COLO668 (cell line): ENCODE data around the gene DCP1B.

Experiments
- DNase-seq: peaks from one replicate; lab custom pipeline; 2025; ENCODE audit not compliant: unreplicated experiment; lab: John Stamatoyannopoulos, UW

Gene DCP1B

DNA sequence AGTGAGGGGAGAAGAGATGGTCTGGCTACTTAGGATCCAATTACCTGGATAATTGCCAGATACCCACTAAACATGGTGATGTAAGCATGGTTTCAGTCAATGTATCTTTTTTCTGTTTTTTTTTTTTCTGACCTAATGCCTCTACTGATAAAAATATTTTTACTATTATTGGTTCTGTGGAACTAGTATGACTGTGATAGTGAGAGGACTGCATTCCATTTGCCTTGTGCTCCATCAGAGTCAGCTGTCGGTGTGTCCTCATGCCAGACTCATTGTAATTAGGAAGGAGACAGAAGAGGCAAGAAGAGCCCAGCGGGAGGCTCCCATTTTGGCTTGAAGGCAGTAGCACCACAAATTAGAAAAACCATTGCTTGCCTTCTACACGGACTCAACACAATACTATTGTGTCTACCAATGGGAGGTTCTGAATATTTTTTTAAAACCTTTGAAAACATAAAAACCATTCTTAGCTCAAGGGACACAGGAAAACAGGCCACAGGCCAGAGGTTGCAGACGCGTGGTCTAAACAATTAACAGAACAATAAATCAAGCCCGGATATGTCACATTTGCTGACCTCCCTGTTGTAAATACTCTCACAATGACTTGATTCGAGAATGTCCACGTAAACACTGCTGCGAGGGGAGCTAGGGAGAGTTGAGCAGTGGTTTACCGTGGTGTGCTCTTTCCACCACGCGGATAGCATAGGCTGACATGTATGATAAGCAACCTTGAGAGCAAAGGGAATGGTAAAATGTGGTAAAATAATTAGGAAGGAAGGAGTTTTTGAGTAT is 13.5 kb upstream of the DCP1B start:
- DNase-seq = no peak

DNA sequence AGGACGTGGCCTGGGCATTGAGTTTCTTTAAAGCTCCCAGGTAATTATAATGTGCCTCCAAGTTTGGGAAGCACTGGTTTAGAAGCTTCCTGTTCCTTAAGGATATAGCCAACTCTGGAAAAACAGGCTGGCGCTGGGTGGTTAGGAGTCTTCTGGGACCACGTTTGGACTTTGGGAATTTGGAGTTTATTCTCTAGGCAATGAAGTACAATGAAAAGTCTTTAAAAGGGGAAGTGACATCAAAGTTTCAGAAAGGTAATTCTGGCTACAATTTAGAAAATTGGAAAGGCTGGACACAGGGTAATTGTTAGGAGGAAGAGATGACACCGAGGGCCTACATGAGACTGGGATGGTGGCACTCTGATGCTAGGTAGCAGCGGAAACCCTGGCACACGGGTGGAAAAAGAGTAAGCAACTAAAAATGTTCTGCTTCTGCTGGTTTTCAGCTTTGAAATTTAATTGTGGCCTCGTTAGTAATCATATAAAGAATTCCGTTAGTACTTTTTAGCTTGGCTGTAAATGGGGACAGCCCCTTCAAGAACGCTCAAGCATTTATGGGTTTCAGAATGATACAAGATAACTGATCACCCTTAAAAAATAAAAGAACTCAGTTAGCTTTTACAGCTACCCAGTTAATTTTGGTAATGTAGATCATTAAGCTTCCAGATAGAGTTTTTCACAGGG is 12.7 kb upstream of the DCP1B start:
- DNase-seq = no peak

DNA sequence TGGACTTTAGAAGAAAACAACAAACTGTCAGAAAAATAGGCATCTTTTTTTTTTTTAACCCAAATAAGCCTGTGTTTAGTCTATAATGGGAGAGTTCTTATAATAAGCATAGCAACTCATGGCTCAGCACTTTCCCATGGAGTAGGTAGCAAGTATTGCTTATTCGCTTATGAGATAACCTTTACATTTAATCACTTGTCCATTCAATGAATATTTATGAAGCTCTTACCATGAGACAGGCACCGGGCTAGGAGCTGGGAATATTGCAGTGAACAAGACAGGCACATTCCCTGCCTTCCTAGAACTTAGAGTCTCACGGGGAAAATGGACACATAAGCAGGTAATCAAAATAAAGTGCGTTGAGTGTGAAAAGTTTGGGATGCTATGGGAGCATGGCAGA is 10.0 kb upstream of the DCP1B start:
- DNase-seq = no peak

DNA sequence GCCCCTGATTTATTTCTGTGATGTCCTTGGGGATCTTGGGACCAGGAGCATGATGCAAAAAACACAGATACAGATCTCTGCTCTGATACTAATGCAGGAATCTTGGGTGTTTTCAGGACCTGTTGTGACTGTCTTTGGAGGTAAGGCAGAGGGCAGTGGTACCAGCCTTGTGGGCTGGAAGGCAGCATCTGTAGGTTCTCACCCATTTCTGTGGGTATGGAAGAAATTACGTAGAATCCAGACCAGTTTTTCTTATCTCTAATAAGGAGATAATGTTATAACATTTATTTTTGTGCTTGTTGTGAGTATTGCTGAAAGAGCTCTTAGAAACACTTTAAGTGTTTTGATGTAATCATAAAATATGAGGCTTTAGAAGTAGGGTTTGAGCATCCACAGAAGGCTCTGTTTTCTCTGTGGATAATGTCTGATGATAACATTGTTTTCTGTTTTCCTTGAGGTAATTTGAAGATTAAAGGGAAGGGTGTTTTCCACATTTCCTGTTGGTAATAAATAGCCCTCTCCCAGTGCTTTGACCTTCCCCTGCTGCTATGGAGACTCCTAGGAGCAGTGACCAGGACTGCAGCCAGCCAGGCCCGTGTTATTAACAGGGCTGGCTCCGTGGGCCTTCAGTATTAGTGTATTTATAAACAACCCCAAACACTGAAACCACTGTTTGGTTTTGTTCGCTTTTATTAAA is 9.4 kb upstream of the DCP1B start:
- no peak for DNase-seq

DNA sequence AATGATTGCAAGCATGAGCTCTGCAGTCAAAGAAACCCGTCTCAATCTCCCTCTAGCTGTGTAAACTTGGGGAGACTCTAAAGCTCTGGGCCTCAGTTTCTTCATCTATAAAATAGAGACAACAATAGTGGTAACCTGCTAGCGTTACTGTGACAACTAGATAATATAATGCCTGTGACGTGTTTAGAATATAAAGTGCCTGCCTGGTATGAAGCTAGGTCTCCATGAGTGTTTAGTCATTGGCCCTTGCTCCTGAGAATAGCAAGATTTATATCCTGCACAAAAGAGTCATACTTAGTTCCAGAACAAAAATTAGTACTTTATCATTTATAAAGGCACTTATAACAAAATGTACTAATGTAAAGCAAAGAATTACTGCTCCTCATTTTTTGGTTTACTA is 8.8 kb upstream of the DCP1B start:
- DNase-seq = no peak

DNA sequence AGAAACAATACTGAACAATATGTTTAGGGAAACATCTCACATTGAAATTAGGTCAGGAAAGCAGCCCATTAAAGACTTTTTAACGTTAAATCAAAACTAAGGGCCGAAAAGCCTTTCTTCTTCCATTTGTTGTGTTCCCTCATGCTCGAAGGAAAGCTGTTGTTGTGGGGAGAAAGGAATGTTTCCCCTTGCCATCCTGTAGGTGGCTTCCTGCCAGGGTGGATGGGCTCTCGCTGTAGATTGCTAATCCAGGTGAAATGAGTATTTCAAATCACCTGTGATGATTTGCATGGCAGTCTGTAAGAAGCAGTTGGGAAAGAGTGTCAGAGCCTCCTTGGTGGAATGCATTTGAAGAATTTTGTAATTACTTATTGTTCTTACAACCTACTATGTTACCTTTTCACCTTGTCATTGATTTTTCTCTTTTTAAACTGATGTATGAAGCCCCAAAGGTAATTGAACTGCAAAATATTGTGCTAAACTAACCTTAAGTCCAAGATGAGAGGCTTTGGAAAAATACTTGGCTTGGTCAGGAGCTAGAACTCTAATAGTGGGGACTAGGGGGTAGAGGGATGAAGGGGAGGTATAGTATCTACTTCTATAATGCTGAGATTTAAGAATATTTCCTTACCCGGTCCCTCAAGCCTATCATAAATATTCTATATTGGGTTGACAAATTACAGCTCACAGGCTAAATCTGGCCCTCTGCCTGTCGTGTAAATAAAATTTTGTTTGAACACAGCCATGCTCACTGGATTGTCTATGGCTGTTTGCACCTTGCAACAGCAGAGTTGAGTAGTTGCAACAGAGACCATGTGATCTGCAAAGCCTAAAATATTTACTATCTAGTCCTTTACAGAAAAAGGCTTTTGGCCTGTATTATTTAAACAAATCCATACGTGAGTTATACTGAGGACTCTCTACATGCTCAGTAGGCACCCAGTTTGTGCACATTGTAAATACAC is 7.7 kb upstream of the DCP1B start:
- no peak for DNase-seq

DNA sequence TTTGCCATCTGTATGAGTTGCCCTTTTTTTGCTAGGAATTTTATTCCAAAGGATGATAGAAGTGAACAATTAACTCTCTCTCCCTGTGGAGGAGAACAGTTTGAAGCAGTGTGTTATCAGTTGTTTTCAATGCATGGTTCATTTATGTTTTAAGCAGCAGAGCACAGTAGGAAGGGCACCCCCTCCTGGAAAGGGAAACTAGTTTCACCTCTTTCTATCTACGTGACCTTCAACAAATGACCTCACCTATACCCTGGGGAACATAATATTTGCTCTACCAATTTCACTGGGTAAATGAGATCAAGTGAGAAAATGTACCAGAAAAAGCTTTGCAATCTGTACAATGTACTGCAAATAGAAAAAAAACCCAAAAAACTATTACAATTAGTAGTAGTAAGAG is 5.4 kb upstream of the DCP1B start:
- no peak for DNase-seq

DNA sequence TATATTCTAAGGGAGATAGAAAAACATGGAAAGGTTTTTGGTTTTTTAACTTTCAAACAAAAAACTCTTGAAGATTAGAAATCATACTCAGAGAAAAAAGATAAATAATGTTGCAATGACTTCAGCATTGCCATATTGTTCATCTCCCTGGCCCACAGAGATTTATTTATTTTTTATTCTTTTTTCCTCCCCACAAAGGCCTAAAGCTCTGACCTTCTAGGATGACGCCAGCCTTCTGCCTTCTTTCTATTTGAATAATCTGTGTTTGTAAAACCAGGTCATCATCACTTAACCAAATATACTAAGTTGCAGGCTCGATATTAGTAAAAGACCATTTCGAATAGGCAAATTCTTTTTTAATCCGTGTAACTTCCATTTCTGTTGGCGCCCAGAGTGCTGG is 4.4 kb upstream of the DCP1B start:
- DNase-seq = no peak

DNA sequence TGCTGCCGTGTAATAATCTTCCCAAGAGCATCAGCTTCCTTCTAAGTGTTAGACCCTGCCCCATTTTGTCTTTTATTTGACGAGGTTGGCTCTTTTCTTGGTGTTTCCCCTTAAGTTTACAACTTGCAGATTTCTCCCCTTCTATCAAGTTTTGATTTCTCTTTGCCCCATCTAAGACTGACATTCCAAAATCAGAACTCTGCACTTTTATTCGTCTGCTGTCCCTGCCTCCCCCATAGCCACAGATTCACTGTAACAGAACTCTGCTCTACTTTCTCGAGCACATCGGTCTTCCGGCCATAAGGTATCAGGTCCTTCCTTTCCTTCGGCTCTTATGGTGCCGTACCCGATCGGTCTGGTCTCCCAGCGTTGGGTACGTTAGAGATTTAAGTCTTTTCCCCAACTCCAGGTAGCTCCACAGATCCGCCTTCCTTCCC is 563 bp downstream of the DCP1B start:
- no peak for DNase-seq

DNA sequence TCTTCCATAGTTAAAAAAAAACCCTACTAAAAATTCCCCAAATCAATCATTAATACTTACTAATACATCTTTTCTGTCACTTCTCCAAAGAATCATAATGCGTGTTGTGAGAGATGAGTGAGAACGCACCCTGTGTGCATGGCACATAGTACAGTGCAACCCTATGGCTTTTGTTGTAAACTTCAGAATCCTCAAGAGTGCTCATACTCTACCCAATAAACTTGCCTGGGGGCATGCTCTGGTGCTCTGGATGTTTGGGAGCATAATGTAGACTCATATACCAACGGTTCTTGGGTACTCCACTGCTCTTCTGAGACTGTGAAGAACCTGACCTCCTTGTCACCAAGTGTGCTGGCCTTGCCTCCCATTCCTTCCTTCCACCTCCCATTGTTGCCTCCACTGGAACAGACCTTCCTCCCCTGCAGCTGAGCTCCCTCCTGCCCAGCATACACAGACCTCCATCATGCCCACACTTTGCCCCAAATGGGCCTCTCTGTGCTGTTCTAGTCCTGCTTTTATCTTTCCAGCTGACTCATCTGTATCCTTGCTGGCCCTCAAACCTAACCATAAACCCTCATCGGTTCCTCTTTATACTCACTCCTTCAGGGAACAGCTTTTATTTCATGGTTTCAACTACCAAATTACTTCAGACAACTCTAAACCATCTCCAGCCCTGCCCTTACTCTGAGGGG is 8.9 kb downstream of the DCP1B start:
- DNase-seq = no peak

DNA sequence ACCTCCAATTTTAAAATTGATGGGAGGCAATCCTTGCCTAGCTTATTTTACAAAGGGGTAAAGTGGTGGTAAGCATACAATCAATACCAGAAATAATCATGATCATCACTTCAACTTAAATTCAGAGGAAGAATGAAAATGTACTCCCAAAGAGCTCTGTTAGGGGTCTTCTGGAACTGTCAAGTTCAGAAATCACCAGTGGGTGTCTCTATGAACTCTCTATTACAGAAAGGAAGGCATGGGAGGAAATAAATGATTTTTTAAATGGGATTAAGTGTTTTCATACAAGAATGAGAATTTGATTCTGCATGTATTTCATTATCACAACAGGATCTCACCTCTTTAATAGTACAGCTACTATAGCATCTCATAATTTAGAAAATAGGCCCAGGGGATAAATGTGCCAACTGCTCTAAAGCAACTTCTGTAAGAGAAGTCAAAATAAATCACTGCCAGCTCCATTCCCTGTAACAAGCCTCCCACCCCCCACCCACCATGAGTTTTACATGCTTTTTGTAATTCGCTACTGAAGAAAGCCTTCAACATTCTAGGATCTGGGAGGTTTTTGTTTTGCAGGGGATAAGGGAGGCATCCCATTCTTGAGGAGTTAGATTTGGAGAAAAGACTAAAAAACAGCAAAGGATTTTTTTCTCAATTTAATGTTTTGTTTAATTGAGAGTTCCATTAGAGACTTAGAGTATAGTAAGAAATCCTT is 9.7 kb downstream of the DCP1B start:
- no peak for DNase-seq

DNA sequence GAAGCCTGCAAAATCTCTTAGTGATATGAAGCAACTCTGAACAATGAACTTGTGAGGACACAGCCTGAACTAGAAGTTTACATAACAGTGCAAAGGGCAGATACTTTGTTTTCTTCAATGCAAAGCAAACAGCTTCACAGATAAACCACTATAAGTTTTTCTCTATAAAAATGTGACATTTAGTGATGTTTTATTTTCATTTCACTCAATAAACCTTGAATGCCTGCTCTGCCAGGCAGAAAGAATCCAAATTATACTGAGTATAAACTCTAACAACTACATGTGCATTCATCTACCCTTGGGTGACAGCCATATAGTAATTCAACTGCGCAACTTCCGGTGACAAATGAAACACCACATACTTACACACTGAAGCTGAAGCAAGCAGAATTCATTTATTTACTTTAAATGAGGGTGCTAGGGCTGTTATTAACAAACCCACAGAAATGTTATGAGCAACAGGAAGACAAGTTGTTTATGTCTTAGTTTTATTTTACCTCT is 10.3 kb downstream of the DCP1B start:
- no peak for DNase-seq

DNA sequence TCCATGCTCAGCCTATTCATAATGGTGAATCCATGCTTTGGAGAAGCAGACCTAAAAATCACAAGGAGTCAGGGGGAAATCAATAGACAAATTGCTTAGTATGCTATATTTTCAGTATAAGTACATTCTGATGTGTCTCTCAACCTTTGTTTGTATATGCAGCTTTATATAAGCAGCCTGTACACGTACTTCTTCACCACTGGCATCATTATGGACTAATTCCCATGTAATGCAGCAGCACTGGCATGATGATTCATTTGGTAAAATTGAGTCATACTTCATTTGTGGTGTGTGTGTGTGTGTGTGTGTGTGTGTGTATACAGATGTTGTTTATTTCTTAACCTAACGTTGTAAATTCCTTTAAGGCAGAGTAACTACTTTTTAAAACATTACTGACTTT is 10.9 kb downstream of the DCP1B start:
- no peak for DNase-seq

DNA sequence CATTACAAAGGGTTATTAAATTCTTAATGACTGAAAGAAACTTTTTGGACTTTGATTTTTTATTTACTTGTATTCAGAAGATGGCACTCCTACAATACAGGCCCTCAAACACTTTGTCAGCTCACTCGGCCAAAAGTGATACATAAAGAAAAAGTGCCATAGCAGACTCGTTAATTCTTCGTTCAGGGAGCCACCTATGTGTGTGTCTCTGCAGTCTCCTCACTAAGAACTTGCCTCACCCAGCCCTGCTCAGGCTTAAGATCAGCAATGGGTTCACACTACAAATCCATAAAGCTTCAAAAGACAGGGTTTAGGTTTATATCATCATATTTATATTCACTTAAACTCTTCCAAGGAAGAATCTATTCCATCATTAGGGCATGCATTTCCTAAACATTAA is 11.5 kb downstream of the DCP1B start:
- DNase-seq = no peak

DNA sequence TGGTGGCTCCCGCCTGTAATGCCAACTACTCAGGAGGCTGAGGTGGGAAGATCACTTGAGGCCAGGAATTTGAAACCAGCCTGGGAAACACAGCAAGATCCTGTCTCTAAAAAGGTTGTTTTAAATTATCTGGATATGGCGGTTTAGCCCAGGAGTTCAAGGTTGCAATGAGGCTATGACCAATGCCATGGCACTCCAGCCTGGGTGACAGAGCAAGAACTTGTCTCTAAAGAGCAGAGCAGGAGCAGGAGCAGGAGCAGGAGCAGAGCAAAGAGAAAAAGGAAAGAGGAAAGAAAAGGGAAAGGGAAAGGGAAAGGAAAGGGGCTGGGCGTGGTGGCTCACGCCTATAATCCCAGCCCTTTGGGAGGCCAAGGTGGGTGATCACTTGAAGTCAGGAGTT is 15.1 kb downstream of the DCP1B start:
- DNase-seq = no peak

DNA sequence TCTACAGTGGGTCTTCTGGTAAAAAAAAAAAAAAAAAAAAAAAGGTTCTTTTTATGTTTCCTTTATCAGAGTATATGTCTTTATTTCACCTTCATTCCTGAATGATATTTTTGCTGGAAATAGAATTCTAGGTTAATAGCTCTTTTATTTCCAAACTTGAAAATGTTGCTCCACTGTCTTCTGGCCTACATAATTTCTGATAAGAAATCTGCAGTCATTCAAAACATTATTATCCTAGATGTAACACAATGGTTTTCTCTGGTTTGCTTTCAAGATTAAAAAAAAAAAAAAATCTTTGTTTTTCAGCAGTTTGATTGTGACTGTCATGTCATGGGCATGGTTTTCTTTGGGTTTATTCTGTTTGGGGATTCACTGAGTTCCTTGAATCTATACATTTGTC is 19.5 kb downstream of the DCP1B start:
- DNase-seq = no peak

DNA sequence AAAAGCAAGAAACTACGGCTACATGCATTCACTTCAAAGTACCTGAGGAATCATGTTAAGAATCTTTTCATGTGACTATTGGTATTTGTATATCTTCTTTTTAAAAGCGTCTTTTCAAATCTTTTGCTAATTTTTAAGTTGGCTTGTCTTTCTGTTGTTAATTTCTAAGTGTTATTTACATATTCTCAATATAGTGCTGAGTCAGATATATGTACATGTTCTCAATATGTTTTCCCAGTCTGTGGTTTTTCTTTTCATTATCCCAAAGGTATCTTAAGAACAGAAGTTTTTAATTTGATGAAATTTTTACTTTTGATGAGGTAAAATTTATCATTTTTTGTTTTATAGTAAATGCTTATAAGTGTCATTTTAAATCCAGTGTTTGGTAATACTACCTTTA is 24.0 kb downstream of the DCP1B start:
- DNase-seq = no peak

DNA sequence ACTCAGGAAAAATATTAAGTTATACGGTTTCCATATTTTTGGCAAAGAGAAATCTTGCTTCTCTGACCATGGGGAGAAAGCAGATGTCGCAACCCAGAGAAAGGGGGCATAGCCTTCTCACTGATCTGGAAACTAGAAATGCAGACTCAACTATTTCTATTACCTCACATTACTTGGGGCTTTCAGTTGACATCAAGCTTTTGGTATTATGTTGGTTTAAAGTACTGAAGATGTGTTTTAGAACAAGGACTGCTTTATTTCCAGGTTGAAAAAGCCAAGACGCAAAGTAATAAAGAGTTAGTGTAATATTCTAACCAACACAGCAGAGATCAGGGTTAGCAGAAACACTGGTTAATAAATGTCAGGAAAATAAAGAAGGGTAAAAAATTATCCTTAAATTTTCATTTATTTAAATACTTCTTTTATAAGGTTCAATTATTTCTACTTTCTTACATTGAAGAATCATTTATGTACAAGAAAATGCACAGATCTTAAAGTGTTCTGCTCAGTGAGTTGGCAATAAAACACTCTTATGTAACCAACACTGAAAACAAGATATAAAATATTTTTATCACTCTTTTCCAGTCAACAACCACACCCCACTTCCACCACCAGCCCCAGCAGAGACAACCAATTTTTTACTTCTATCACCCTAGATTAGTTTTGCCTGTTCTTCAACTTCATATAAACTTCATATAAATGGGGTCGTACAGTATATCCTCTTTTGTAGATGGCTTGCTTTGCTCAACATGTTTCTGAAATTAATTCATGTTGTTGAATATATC is 26.0 kb downstream of the DCP1B start:
- DNase-seq = no peak

DNA sequence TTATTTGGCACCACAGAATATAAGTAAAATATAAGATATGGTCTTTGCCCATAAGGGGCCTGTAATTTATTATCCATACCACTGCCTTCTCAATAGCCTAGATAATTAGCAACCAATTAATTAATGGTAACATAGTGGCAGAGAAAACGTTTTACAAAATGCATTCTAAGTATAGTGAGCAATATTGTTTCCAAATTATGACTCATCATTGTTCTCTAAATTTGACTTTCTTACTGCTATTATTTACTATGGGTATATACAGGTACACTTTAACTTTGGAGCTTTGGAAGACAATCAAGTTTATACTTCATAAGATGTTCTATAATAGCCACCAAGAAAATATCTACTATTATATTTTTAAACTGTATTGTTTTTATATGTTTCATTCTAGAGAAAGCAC is 26.7 kb downstream of the DCP1B start:
- no peak for DNase-seq
